HG02678 (cell line): ENCODE data around the gene PGAP2.
"Not testable (repeated sequence)": the region's sequence is repeated elsewhere in the genome, so short reads cannot be mapped to it uniquely, and the experiment has no call there.

Experiments
- ATAC-seq: cut with Tn5 transposase; IDR thresholded peaks from one replicate; pipeline ENCODE4 v1.9.1; 2021; ENCODE audit warnings: mild to moderate bottlenecking, moderate library complexity; ENCODE audit not compliant: unreplicated experiment

The PGAP2 gene

GRCh38 chr11:3854977-3855807 is 46.8 kb downstream of the PGAP2 start, which contains the start of gene STIM1:
STIM1 (plus strand) TSS chr11:3855664; CDS start chr11:3856271, 607 bp downstream.
- peak; percentile 67 for ATAC-seq

DNA sequence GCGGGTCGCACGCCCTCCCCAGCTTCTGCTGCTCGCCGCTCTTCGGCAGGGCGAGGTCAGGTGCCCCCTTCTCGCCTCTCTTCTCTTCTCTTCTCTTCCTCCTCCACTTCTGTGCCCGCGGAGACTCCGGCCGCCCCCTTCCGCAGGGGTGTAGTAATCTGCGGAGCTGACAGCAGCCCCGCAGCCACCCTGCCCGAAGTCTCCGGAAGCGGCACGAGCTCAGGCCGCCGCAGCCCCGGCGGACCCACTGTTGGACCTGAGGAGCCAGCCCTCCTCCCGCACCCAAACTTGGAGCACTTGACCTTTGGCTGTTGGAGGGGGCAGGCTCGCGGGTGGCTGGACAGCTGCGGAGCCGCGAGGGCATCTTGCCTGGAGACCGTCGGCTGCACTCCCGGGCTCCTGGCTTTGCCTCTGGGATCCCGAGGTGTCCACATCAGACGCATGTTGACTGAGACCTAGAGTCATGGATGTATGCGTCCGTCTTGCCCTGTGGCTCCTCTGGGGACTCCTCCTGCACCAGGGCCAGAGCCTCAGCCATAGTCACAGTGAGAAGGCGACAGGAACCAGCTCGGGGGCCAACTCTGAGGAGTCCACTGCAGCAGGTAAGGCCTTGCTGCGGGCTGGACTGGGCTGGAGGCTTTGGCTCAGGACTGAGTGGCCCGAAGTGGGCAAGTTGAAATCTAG is 47.6 kb downstream of the PGAP2 start:
- peak; percentile 22 for ATAC-seq

DNA sequence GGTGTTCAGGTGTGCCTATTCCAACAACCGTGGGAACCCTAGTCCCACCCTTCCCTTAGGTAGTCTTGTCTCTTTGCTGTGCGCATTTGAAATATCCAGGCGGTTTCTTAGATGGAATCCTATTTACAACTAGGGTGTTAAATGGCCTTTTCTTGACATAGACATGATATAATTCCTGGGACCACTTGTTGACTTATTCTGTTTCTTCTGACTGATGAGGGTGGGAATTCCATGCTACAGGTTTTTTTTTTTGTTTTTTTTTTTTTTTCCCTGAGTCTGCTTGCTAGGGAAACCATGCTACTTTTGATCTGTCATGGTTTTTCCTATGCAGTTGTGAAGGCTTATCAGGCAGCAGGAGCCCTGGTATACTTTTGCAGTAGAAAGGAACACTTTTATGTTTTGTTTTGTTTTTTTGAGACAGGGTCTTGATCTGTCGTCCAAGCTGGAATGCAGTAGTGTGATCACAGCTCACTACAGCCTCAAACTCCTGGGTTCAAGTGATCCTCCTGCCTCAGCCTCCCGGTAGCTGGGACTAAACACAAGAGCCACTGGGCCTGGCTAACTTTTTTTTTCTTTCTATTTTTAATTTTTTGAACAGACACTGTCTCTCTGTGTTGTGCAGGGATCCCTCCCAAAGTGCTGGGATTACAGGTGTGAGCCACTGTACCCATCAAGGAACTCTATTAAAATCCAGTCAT is 48.6 kb downstream of the PGAP2 start:
- ATAC-seq = no peak

DNA sequence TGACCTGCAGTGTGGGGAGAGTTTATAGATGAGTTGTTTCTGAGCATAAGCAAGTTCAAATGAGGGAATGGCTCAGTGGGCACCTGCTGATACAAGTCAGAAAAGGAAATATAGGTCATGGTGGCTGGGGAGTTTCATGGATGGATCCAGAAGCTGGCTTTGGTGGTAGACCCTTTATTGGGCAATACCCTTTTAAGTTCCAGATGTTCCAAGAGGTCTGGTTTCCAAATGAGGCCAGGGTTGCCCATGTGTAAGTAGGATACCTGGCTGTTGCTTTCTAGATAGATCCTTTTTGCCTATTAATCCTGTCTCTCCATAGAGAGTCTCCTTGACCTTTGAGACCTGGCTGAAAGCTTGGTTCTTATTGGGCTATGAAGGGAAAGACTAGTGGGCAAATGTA is 49.3 kb downstream of the PGAP2 start:
- no peak for ATAC-seq

DNA sequence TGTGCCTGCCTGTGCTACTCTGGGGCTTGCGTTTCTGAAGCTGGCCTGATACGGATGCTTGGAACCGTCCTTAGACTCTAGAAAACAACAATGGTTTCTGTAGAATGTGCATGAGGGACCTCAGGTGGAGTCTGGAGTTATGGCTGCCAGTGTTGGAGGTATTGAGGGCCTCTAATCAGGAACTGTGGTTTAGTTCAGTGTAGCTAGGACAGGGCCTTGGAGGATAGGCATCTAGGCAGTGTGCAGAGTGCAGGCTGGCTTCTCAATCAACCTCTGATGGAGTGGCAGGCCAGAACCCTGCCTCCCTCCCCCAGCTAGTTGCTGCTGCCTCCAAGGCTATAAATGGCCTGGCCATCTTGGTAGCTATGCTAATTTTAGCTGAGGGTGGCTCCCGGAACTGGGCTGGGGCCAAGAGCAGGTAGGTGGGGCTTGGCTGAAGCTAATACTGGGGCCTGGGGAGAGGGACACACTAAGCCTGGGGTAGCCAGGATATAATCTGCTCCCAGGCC is 51.1 kb downstream of the PGAP2 start:
- ATAC-seq = peak; percentile 30

GRCh38 chr11:3860375-3860774 is 52.0 kb downstream of the PGAP2 start:
- no peak for ATAC-seq

DNA sequence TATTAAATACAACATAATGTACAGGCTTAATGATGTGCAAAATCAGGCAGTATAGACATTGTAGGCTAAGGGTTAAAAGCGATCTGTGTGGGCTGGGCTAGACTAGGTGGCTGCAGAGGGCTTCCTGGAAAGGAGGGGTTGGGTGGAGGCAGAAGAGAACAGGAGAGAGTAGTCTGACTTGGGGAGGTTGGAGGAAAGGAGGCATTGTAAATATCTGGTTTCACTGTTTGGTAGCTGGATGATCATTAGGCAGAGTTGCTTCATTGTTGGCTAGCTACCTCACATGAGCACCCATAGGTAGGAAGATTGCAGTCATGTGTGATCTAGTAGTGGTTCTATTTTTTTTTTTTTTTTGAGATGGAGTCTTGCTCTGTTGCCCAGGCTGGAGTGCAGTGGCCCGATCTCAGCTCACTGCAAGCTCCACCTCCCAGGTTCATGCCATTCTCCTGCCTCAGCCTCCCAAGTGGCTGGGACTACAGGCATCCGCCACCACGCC is 52.6 kb downstream of the PGAP2 start:
- ATAC-seq = not testable (repeated sequence)

DNA sequence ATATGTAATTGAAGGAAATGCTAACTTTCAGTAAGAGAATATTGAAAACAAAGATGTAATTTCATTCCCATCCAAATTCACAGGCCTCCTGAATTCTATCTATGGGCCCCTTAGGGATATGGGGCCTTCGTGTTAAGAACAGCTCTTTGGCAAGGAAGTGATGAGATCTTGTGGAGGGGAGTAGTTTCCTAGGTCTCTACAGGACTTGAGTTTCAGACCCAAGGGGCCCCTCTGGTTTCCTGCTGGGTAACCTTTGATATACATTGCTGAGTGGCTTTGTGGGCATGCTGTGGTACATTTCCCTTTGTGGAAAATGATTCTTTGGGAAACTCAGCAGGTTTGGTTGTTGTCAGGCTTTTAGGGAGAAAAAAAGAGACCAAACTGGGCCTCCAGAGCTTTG is 53.3 kb downstream of the PGAP2 start:
- no peak for ATAC-seq

DNA sequence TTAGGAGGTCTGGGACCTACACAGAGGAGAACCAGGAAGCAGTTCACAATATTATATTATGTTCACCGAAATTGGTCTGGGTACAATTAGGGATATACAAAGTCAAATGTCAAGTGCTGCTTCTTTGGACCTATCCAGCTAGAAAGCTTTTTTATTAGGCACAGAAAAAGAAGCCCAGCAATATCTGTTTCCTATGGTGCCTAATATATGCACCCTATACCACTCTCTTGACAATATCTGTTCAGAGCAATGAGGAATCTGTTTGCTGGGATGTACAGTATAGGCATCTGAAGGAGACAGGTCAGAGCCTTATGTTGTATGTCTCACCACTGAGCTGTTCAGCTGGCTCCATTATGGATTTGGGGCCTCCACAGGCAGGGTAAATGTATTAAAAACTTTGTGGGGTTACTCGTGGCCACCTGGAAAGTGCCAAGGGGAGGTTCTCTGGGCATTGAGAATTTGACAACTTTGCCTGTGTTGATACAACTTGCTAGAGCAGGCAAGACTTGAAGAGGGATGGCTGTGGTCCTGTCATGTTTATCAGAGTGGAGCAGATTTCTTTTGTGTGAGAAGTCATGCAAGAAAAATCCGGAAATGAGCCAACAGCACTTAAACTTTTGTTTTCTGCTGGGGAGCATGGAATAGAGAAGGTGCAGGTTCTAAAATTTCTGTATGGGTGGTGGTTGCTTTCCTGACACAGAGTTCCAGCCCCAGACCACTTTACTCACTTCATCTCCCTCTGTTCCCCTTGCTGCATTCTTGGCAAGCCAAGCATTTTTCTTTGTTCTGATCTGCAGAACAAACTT is 57.2 kb downstream of the PGAP2 start:
- ATAC-seq = no peak

DNA sequence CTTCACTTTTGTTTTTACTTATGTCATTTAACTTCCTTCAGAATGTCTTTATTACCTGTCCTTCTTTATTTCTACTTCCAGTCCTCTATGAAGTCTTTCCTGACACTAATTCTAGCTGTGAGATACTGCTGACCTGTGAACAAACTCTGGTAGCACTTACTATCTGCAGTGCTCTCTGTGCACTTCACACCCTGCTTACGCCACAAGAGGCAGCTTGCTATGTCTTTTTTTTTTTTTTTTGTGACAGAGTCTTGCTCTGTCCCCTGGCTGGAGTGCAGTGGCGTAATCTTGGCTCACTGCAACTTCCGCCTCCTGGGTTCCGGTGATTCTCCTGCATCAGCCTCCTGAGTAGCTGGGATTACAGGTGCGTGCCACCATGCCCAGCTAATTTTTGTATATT is 57.8 kb downstream of the PGAP2 start:
- no peak for ATAC-seq

DNA sequence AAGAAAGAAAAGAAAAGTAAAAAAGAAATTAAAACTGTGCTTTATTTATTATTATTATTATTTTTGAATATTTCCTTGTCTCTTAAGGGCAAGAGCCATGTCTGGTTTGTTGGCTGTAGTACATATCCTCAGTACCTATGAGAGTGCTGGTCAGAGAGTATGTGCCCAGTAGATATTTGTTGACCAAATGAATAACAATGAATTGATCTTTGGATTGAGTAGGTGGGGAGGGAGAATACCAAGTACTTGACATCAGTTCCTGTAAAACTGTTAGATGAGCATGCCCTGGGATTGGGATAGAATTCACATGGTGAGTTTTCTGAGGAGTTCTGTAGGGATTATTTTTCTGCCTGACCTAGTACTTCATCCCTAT is 58.5 kb downstream of the PGAP2 start:
- ATAC-seq = no peak

- peak; percentile 58 for ATAC-seq
Measured at GRCh38 chr11:3867209-3868091, 59.1 kb downstream of the PGAP2 start.

- ATAC-seq = no peak
Measured at GRCh38 chr11:3873712-3874349, 65.5 kb downstream of the PGAP2 start.
